AG04450 (cell line): ENCODE measurements around the gene SEC31A. TPM values are rescaled to one million over a fixed set of nuclear protein-coding genes. Genes with fewer than 3 reads are reported as not detected.

ENCODE experiments used
- CTCF ChIA-PET: fragments of 300-600, 350-600 bp; formaldehyde crosslinking; extraction: SDS; loops from one replicate; lab custom pipeline; 2022; ENCODE audit warnings: antibody characterized with exemption, inconsistent platforms; lab: Charles Lee
- POLR2A ChIA-PET: fragments of 350-600 bp; formaldehyde crosslinking; extraction: SDS; loops from one replicate; lab custom pipeline; 2021; ENCODE audit warnings: antibody characterized with exemption, inconsistent platforms; lab: Yijun Ruan, JAX
- DNase-seq: peaks from one replicate; pipeline ENCODE4 v3.0.0-alpha.2; 2011; ENCODE audit warnings: low read depth, low spot score
- H3K27ac ChIP-seq: one replicate; pipeline ENCODE4 v1.5.1; 2012; ENCODE audit warnings: low read depth, low read length, control low read depth
- H3K27me3 ChIP-seq: one replicate; pipeline ENCODE4 v1.6.0; 2012; ENCODE audit warnings: low read length; ENCODE audit not compliant: control insufficient read depth, insufficient read depth
- H3K4me3 ChIP-seq: 2 replicates; pipeline ENCODE4 v1.5.1; 2011; ENCODE audit warnings: mild to moderate bottlenecking, low read depth, low read length, control low read depth
- H3K9me3 ChIP-seq: 2 replicates; pipeline ENCODE4 v1.5.1; 2012; ENCODE audit warnings: low read length; ENCODE audit not compliant: control insufficient read depth, insufficient read depth
- polyA plus RNA-seq: library from polyadenylated mRNA; depleted of rRNA; stranded (reverse); fragments of >200 nt; gene quantifications from 2 replicates; pipeline ENCODE4 v1.2.3, GENCODE V29; 2011
- TF ChIP-seq, protein P1 (sequence below): IDR thresholded peaks from 2 replicates; pipeline ENCODE4 v1.5.1; 2011; ENCODE audit warnings: low read depth, low read length, control low read depth, inconsistent platforms

SEC31A gene
- polyA plus RNA-seq, 1 experiment = 436 TPM

DNA sequence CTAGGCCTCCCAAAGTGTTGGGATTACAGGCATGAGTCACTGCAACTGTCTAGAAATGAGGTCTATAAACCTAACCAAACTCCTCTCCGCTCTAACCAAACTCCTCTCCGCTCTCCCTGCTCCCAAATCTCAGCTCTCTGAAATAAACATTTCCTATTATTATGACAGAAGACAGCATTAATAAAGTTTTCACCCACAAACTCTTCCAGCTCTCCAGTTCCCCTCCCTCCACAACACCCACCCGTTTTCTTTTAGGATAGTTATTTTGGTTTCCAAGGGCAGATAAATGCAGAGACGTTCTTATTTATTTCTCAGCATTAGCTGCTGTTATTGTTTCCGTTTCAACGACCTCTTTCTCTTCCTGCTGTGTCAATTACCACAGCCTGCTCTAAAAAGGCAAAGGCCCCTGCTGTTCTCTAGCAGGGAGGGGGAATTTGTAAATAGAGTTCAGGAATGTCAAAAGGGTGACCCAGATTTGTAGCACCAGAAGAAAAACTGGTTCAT lies 79.1 kb downstream of the SEC31A start:
- ChIA-PET POLR2A (interaction anchor here (0.6 to 1.5 kb wide), 2 partner anchors 13 to 30 kb away, joined by 3 to 6 read pairs; partner anchors contain the start of gene SCD5), CTCF (interaction anchor here (1.2 to 1.6 kb wide), 2 partner anchors 73 to 349 kb away, joined by 3 read pairs; no protein-coding TSS in a partner anchor)
- Histone ChIP-seq H3K4me3 (no peak overlapping the region), H3K27me3 (no peaks in the 10 kb centered on the region), H3K9me3 (no peaks in the 10 kb centered on the region), H3K27ac (peak overlapping the region; percentile 11)
- no peak for DNase-seq
- TF ChIP-seq, protein P1, sequence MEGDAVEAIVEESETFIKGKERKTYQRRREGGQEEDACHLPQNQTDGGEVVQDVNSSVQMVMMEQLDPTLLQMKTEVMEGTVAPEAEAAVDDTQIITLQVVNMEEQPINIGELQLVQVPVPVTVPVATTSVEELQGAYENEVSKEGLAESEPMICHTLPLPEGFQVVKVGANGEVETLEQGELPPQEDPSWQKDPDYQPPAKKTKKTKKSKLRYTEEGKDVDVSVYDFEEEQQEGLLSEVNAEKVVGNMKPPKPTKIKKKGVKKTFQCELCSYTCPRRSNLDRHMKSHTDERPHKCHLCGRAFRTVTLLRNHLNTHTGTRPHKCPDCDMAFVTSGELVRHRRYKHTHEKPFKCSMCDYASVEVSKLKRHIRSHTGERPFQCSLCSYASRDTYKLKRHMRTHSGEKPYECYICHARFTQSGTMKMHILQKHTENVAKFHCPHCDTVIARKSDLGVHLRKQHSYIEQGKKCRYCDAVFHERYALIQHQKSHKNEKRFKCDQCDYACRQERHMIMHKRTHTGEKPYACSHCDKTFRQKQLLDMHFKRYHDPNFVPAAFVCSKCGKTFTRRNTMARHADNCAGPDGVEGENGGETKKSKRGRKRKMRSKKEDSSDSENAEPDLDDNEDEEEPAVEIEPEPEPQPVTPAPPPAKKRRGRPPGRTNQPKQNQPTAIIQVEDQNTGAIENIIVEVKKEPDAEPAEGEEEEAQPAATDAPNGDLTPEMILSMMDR = no peak

DNA sequence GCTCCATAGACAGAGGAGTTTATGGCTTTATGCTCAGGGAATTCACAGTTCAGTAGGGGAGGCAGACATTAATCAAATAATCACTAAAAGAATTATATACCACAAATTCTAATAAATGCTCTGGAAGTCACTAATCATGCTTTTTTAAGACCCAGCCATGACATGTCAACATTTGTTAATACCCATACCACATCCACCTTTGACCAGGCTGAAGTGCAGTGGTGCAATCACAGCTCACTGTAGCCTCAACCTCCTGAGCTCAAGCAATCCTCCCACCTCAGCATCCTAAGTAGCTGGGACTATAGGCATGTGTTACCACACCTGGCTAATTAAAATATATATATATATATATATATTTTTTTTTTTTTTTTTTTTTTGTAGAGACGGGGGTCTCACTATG lies 79.6 kb downstream of the SEC31A start:
- Histone ChIP-seq H3K9me3 (no peaks in the 10 kb centered on the region), H3K4me3 (no peak overlapping the region), H3K27ac (no peak overlapping the region), H3K27me3 (no peaks in the 10 kb centered on the region)
- TF ChIP-seq, protein P1 = no peak
- ChIA-PET POLR2A (interaction anchor here (1.5 kb wide), 1 partner anchor 13 kb away, joined by 6 read pairs; the partner anchor contains the start of gene SCD5), CTCF (no interaction called here)
- no peak for DNase-seq

DNA sequence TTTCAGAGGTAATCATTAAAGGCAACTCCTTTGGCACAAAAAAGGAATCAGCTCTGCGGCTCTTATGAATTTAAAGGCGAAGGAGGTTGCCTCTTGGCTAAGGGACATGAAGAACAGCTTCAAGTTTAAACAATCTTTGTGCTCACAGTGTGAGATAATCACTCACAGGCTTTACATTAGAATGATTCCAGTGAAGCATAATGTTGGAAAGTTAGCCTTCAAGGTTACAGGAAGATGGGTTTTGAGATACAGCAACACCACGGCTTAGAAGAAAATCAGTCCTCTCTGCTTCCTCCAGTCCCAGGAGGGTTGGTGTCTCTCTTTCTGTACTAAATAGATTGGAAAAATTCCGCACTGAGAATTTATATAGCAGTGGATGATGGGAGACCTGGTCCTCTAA lies 80.8 kb downstream of the SEC31A start:
- TF ChIP-seq, protein P1 = no peak
- Histone ChIP-seq H3K27me3 (no peaks in the 10 kb centered on the region), H3K9me3 (no peaks in the 10 kb centered on the region), H3K4me3 (no peak overlapping the region), H3K27ac (no peak overlapping the region)
- ChIA-PET POLR2A (no interaction called here), CTCF (no interaction called here)
- DNase-seq = no peak

DNA sequence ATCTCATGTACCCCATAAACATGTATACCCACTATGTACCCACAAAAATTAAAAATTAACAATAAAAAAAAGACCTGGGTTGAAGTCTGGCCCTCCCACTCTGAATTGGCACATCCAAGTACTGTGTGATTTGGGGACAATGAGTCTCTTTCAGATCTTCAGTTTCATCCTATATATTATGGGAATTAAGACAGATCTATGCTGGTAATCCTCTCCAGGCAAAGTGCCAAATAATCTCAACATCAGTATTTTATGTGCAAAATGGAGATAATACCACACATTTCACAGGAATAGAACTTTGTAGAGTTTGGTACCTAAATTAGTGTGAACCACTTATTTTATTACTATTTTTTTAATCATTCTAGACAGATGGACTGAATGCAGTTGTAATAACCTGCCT lies 81.3 kb downstream of the SEC31A start:
- TF ChIP-seq, protein P1 = no peak
- Histone ChIP-seq H3K27ac (no peak overlapping the region), H3K9me3 (no peaks in the 10 kb centered on the region), H3K27me3 (no peaks in the 10 kb centered on the region), H3K4me3 (no peak overlapping the region)
- no peak for DNase-seq
- ChIA-PET CTCF (no interaction called here), POLR2A (no interaction called here)

DNA sequence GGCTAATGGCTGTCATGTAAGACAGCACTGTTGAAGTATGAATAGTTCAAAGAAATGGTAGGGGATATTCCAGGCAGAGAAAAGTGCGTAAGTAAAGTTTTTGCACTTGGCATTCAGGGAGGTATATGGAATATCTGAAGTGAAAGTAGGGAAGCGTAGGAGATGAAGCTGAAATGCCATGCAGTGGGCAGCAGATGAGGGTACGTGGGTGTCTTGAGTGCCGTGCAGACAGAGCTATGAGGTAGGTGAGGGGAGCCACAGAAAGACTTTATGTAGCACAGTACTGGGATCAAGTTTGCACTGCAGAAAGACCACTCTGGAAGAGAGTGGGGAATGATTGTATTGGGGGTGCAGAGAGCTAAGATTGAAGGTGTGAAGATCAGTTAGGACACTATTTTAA lies 87.2 kb downstream of the SEC31A start:
- Histone ChIP-seq H3K27me3 (peaks cover 14% of the 10 kb centered on the region), H3K9me3 (no peaks in the 10 kb centered on the region), H3K27ac (no peak overlapping the region), H3K4me3 (no peak overlapping the region)
- ChIA-PET CTCF (no interaction called here), POLR2A (no interaction called here)
- DNase-seq = no peak
- TF ChIP-seq, protein P1 = no peak
